ENCODE results near the gene PDCD11. TPM values are rescaled to one million over a fixed set of nuclear protein-coding genes. Genes with fewer than 3 reads are reported as not detected.

Gene PDCD11
- total RNA-seq, 2 experiments from 2014 or later: 13.3 to 16.4 TPM

DNA sequence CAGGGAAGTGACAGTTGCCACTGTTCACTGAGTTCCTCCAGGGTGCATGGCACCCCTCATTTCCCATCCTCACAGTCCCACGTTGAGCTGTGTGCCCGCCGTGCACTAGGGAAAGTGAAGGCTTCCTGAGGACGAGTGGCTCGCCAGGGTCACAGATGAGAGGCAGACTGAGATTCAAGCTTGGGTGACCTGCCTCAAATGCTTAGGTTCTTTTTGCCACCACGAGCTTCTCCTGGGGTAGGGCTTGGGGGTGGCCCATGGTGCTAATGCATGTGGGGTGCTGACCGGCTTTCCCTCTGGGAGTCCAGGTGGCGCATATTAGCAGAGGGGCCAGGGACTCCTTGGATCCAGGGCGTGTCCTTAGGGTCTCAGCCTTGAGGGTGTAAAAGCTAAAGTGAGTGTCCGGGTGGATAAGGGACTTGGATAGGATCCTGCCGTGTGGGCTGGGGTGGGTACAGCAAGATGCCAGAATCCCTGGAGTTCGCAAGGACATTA, 53.8 kb downstream of the PDCD11 start:
- Histone ChIP-seq H3K27me3 (ENCODE audit: control insufficient read depth in 1 of 2, insufficient read depth in 2 of 2, low read length in 2 of 2) (no peaks in the 10 kb centered on the region), H3K9me3 (ENCODE audit: control insufficient read depth in 1 of 2, insufficient read depth in 1 of 2, low read length in 2 of 2) (peaks cover 0 to 3% of the 10 kb centered on the region in 2 experiments), H3K36me3 (ENCODE audit: insufficient read depth, low read length) (peaks cover 44% of the 10 kb centered on the region), H3K4me1 (ENCODE audit: insufficient read depth, low read length) (peaks cover 71% of the 10 kb centered on the region), H3K27ac (ENCODE audit: low read depth in 1 of 2, low read length in 2 of 2) (peak overlapping the region in 1 of 2 donors; percentile 43), H3K4me3 (ENCODE audit: low read length) (peak overlapping the region; percentile 72)
- H3K27ac Mint-ChIP-seq: peak overlapping the region; percentile 76
- H3K9me3 Mint-ChIP-seq: no peaks in the 10 kb centered on the region
- TF ChIP-seq, protein P1, sequence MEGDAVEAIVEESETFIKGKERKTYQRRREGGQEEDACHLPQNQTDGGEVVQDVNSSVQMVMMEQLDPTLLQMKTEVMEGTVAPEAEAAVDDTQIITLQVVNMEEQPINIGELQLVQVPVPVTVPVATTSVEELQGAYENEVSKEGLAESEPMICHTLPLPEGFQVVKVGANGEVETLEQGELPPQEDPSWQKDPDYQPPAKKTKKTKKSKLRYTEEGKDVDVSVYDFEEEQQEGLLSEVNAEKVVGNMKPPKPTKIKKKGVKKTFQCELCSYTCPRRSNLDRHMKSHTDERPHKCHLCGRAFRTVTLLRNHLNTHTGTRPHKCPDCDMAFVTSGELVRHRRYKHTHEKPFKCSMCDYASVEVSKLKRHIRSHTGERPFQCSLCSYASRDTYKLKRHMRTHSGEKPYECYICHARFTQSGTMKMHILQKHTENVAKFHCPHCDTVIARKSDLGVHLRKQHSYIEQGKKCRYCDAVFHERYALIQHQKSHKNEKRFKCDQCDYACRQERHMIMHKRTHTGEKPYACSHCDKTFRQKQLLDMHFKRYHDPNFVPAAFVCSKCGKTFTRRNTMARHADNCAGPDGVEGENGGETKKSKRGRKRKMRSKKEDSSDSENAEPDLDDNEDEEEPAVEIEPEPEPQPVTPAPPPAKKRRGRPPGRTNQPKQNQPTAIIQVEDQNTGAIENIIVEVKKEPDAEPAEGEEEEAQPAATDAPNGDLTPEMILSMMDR (IDR thresholded peaks at IDR 0.05): no peak
- H3K36me3 Mint-ChIP-seq (ENCODE audit: low read depth): peaks cover 57% of the 10 kb centered on the region
- ChIA-PET CTCF (interaction anchor here (2.0 kb wide), 1 partner anchor 26 kb away, joined by 6 read pairs; no protein-coding TSS in a partner anchor), POLR2A (interaction anchor here (0.6 to 1.1 kb wide), 2 partner anchors 54 to 82 kb away, joined by 4 to 5 read pairs; partner anchors contain the start of genes ATP5MK, PDCD11 and TAF5)
- H3K27me3 Mint-ChIP-seq: no peaks in the 10 kb centered on the region
- H3K4me1 Mint-ChIP-seq (ENCODE audit: low read depth): peaks cover 36% of the 10 kb centered on the region
- ATAC-seq (ENCODE audit: poor library complexity) (no peak), DNase-seq (no peak)
- intact Hi-C loops (cut with DNase I, micrococcal nuclease): no loop called here
- peak overlapping the region; percentile 93 for H3K4me3 Mint-ChIP-seq

DNA sequence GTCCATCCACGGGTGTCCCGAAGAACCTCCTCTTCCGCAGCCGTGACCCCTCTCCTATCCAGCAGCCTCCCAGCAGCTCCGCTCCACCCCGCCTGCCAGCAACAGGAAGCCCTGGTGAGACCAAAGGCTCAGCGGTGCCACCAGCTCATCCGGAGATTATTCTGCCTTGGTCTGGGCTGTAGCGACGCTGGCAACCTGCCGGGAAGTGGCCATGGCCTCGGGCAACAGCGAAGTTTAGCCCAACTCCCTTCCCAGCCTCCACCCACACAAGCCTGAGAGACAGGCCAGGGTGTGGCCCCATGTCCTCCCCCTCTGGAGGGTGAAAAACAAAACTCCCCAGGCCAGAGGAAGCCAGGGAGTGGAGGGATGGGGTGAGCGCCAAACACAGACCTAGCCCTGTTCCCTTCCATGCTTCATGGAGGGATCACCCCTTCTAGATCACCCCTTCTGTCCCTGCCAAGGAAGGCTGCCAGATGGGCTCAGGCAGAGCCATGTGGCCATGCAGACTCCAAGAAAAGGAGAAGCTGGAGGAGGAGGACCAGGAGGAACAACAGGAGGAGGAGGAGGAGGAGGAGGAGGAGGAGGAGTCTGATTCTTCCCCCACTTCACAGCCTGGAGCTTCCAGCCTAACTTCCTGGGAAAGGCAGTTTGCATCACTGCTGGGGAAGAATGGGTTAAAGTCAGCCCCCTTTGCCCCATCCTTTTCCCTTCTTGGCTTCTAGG, 54.8 kb downstream of the PDCD11 start:
- CTCF ChIA-PET: interaction anchor here (0.6 to 2.0 kb wide), 2 partner anchors 10 to 25 kb away, joined by 3 to 6 read pairs; no protein-coding TSS in a partner anchor
- no peaks in the 10 kb centered on the region for H3K9me3 Mint-ChIP-seq
- H3K36me3 Mint-ChIP-seq (ENCODE audit: low read depth): peaks cover 48% of the 10 kb centered on the region
- H3K4me3 Mint-ChIP-seq: peak overlapping the region; percentile 93
- intact Hi-C loops (cut with DNase I, micrococcal nuclease): no loop called here
- Histone ChIP-seq H3K36me3 (ENCODE audit: insufficient read depth, low read length) (peaks cover 34% of the 10 kb centered on the region), H3K4me1 (ENCODE audit: insufficient read depth, low read length) (peaks cover 68% of the 10 kb centered on the region), H3K27me3 (ENCODE audit: control insufficient read depth in 1 of 2, insufficient read depth in 2 of 2, low read length in 2 of 2) (no peaks in the 10 kb centered on the region), H3K27ac (ENCODE audit: low read depth in 1 of 2, low read length in 2 of 2) (peak overlapping the region; percentile 43 to 49), H3K4me3 (ENCODE audit: low read length) (peak overlapping the region; percentile 72), H3K9me3 (ENCODE audit: control insufficient read depth in 1 of 2, insufficient read depth in 1 of 2, low read length in 2 of 2) (peaks cover 0 to 3% of the 10 kb centered on the region in 2 experiments)
- TF ChIP-seq, protein P1 (IDR thresholded peaks at IDR 0.05): no peak
- H3K4me1 Mint-ChIP-seq (ENCODE audit: low read depth): peaks cover 36% of the 10 kb centered on the region
- POLR2A ChIA-PET: interaction anchor here (0.6 to 1.7 kb wide), 7 partner anchors 14 to 133 kb away, joined by 3 to 5 read pairs (median 4); partner anchors contain the start of genes ATP5MK, PDCD11 and TAF5
- peak; percentile 75 for ATAC-seq (ENCODE audit: poor library complexity)
- peak; percentile 26 to 75 (median 48) for DNase-seq
- no peaks in the 10 kb centered on the region for H3K27me3 Mint-ChIP-seq
- H3K27ac Mint-ChIP-seq: peak overlapping the region; percentile 76

DNA sequence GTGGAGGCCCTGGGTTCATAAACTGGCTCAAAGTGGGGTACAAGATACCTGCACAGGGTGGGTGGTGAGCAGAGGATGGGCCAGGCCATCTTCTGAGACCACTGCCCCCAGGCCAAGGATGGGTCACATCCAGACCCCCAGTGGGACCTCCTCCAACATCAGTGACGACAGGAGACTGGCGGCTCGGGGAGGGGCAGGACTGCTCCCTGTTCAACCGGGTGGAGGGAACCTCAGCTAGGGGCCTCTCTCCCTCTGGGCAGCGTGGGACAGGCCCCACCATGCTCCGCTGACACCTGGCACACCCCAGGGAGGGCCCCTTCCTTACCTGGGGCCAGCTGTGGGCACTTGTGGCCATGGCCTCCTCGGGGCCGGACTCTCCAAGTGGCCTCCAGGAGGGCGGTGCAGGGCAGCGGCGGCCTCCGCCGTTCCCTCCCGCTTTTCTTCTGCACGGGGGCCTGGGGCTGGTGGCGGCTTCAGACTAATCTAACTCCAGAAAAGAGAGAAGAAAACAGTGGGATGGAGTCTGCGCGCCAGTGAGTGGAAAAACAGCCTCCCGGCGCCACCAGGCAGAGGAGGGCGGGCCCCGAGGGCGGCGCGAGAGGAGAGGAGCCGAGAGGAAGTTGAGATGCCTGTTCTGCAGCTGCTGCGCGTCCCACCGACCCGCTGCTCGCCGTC, 55.5 kb downstream of the PDCD11 start, which contains the start of gene CALHM2:
TSS of gene CALHM2 (minus strand) at position 540 of the 675 bp plus-strand sequence. CDS start 2,429 bp downstream, outside the sequence.
- Mint-ChIP-seq H3K9me3 (no peaks in the 10 kb centered on the region), H3K4me1 (ENCODE audit: low read depth) (peaks cover 36% of the 10 kb centered on the region), H3K4me3 (peak within 1 kb of the TSS; percentile 93), H3K36me3 (ENCODE audit: low read depth) (peaks cover 42% of the 10 kb centered on the region), H3K27me3 (no peaks in the 10 kb centered on the region), H3K27ac (peak within 1 kb of the TSS; percentile 76)
- peaks cover 0 to 3% of the 10 kb centered on the region in 2 experiments for H3K9me3 ChIP-seq (ENCODE audit: control insufficient read depth in 1 of 2, insufficient read depth in 1 of 2, low read length in 2 of 2)
- DNase-seq: peak; percentile 22 to 73 (median 52)
- ChIA-PET POLR2A (interaction anchor here (0.8 to 1.7 kb wide), 5 partner anchors 15 to 56 kb away, joined by 3 to 5 read pairs (median 3); partner anchors contain the start of genes ATP5MK and PDCD11), CTCF (interaction anchor here (2.0 kb wide), 1 partner anchor 25 kb away, joined by 6 read pairs; no protein-coding TSS in a partner anchor)
- intact Hi-C loops (cut with DNase I, micrococcal nuclease): loop anchor here in 1 of 2 experiments (2.0 kb wide), 1 partner anchor 19 kb away; no protein-coding TSS in a partner anchor
- H3K36me3 ChIP-seq (ENCODE audit: insufficient read depth, low read length): peaks cover 26% of the 10 kb centered on the region
- no peaks in the 10 kb centered on the region for H3K27me3 ChIP-seq (ENCODE audit: control insufficient read depth in 1 of 2, insufficient read depth in 2 of 2, low read length in 2 of 2)
- TF ChIP-seq, protein P1 (IDR thresholded peaks at IDR 0.05): no peak
- peak within 1 kb of the TSS; percentile 72 for H3K4me3 ChIP-seq (ENCODE audit: low read length)
- H3K4me1 ChIP-seq (ENCODE audit: insufficient read depth, low read length): peaks cover 64% of the 10 kb centered on the region
- H3K27ac ChIP-seq (ENCODE audit: low read depth in 1 of 2, low read length in 2 of 2): peak within 1 kb of the TSS; percentile 43 to 49
- ATAC-seq (ENCODE audit: poor library complexity): peak; percentile 69
